ENCODE results near the gene CDCA5. TPM values are rescaled to one million over a fixed set of nuclear protein-coding genes. Genes with fewer than 3 reads are reported as not detected.

Gene CDCA5
- total RNA-seq, 1 donor from 2014 or later: 39.3 TPM

- Mint-ChIP-seq H3K4me1 (ENCODE audit: unreplicated experiment) (peaks cover 20% of the 10 kb centered on the region), H3K9me3 (no peaks in the 10 kb centered on the region), H3K36me3 (no peaks in the 10 kb centered on the region), H3K4me3 (no peak overlapping the region), H3K27me3 (peaks cover 7% of the 10 kb centered on the region), H3K27ac (no peak overlapping the region)
- DNase-seq (ENCODE audit: extremely low spot score, unreplicated experiment): no peak
- no peak for TF ChIP-seq CTCF (conservative IDR thresholded peaks at IDR 0.05)
Measured at GRCh38 chr11:65109231-65110198, 25.7 kb upstream of the CDCA5 start.

GRCh38 chr11:65108469-65109123 lies 24.8 kb upstream of the CDCA5 start:
- Mint-ChIP-seq H3K4me1 (ENCODE audit: unreplicated experiment) (peaks cover 14% of the 10 kb centered on the region), H3K4me3 (no peak overlapping the region), H3K9me3 (no peaks in the 10 kb centered on the region), H3K36me3 (no peaks in the 10 kb centered on the region), H3K27ac (no peak overlapping the region), H3K27me3 (peaks cover 5% of the 10 kb centered on the region)
- no peak for DNase-seq (ENCODE audit: extremely low spot score, unreplicated experiment)
- TF ChIP-seq CTCF (conservative IDR thresholded peaks at IDR 0.05): no peak

GRCh38 chr11:65107751-65108468 lies 24.1 kb upstream of the CDCA5 start:
- H3K36me3 Mint-ChIP-seq: no peaks in the 10 kb centered on the region
- peaks cover 8% of the 10 kb centered on the region for H3K4me1 Mint-ChIP-seq (ENCODE audit: unreplicated experiment)
- no peak for DNase-seq (ENCODE audit: extremely low spot score, unreplicated experiment)
- H3K27me3 Mint-ChIP-seq: no peaks in the 10 kb centered on the region
- H3K4me3 Mint-ChIP-seq: no peak overlapping the region
- no peaks in the 10 kb centered on the region for H3K9me3 Mint-ChIP-seq
- H3K27ac Mint-ChIP-seq: no peak overlapping the region
- TF ChIP-seq CTCF (conservative IDR thresholded peaks at IDR 0.05): no peak

- no peak for DNase-seq (ENCODE audit: extremely low spot score, unreplicated experiment)
- no peak for TF ChIP-seq CTCF (conservative IDR thresholded peaks at IDR 0.05)
- peaks cover 8% of the 10 kb centered on the region for H3K4me1 Mint-ChIP-seq (ENCODE audit: unreplicated experiment)
- H3K36me3 Mint-ChIP-seq: no peaks in the 10 kb centered on the region
- H3K27ac Mint-ChIP-seq: no peak overlapping the region
- H3K4me3 Mint-ChIP-seq: no peak overlapping the region
- H3K27me3 Mint-ChIP-seq: no peaks in the 10 kb centered on the region
- no peaks in the 10 kb centered on the region for H3K9me3 Mint-ChIP-seq
Measured at GRCh38 chr11:65107078-65107477, 23.2 kb upstream of the CDCA5 start.

GRCh38 chr11:65104628-65105027 lies 20.8 kb upstream of the CDCA5 start:
- no peak for TF ChIP-seq CTCF (conservative IDR thresholded peaks at IDR 0.05)
- Mint-ChIP-seq H3K9me3 (no peaks in the 10 kb centered on the region), H3K4me1 (ENCODE audit: unreplicated experiment) (no peaks in the 10 kb centered on the region), H3K27ac (no peak overlapping the region), H3K36me3 (no peaks in the 10 kb centered on the region), H3K4me3 (no peak overlapping the region), H3K27me3 (no peaks in the 10 kb centered on the region)
- DNase-seq (ENCODE audit: extremely low spot score, unreplicated experiment): no peak

Data from type B pancreatic cell (in vitro differentiated cells).